Transverse colon (tissue), 4 donors: ENCODE measurements around the gene ZNF148. TPM values are rescaled to one million over a fixed set of nuclear protein-coding genes. Genes with fewer than 3 reads are reported as not detected.
A peak's percentile ranks its signal among the peaks of the same experiment; 100 is the strongest.

Source experiments
- DNase-seq: peaks from one replicate; pipeline ENCODE4 v3.0.0-alpha.2; 2019
- H3K27ac ChIP-seq, 4 donors: fragments of 200-600 bp; sonication (generic); 2 replicates each; pipeline ENCODE4 v1.5.1; 2016 to 2018; ENCODE audit warnings: inconsistent platforms in 4 of 4
- H3K27me3 ChIP-seq: fragments of 200-600 bp; sonication (generic); 2 replicates; pipeline ENCODE4 v1.5.1; 2017; ENCODE audit warnings: inconsistent platforms
- H3K36me3 ChIP-seq, 4 donors: fragments of 200-600 bp; sonication (generic); 2 replicates each; pipeline ENCODE4 v1.5.1; 2017 to 2019; ENCODE audit warnings: inconsistent platforms in 4 of 4
- H3K4me1 ChIP-seq, 4 donors: fragments of 200-600 bp; sonication (generic); 2 replicates each; pipeline ENCODE4 v1.5.1; 2017 to 2020; ENCODE audit warnings: inconsistent platforms in 4 of 4
- H3K4me3 ChIP-seq, 4 donors: fragments of 200-600 bp; sonication (generic); 1 replicate in 1 of 4; 2 replicates in 3 of 4; pipeline versions ENCODE4 v1.5.1 to v1.6.1; 2017 to 2019; ENCODE audit warnings: inconsistent platforms in 4 of 4
- H3K9me3 ChIP-seq, 2 donors: fragments of 200-600 bp; sonication (generic); 2 replicates each; pipeline ENCODE4 v1.5.1; 2017 to 2019; ENCODE audit warnings: inconsistent platforms in 2 of 2
- EP300 ChIP-seq: sonication (generic); formaldehyde crosslinking; IDR thresholded peaks from one replicate; pipeline ENCODE4 v1.6.1; 2017; ENCODE audit warnings: antibody characterized with exemption, low read depth
- POLR2A ChIP-seq: fragments of 450-650 bp; IDR thresholded peaks from one replicate; pipeline ENCODE4 v1.6.1; 2016; ENCODE audit warnings: antibody characterized with exemption, mild to moderate bottlenecking, moderate library complexity
- POLR2AphosphoS5 ChIP-seq, 3 donors: sonication (generic); formaldehyde crosslinking; IDR thresholded peaks; one replicate each; pipeline ENCODE4 v1.6.1; 2016; ENCODE audit warnings: antibody characterized with exemption in 3 of 3
- WGBS, 2 donors: methylation state at CpG; one replicate each; pipeline ENCODE4 v1.1.5; 2018; ENCODE audit warnings: low coverage in 1 of 2; 5-methylcytosine and 5-hydroxymethylcytosine counted together
- in situ Hi-C, 4 donors: fragments of 200-750 bp; cut with MboI; loops; one replicate each; pipeline versions ENCODE4 v1.15.0 to v1.15.1; 2017; ENCODE audit warnings: low sequenced_read_pairs in 3 of 4, low pct_ligation_motif_present in 1 of 4, low pct_unique_long_range_greater_than_20kb in 1 of 4
- intact Hi-C: fragments of 100-400 bp; cut with DNase I; formaldehyde crosslinking; loops from one replicate; pipeline ENCODE4 v1.15.1; 2023; ENCODE audit warnings: low total_unique reads
- total RNA-seq, 4 donors: library from RNA; depleted of rRNA; stranded (reverse); fragments of >200 nt; gene quantifications; one replicate each; pipeline ENCODE4 v1.1.0, GENCODE V29; 2016
- TF ChIP-seq, protein P1 (sequence below), 5 experiments: fragments of 200-600 bp in 3 of 5; fragments of 450-650 bp in 2 of 5; sonication (generic) in 3 of 5; IDR thresholded peaks; 1 replicate in 2 of 5; 2 replicates in 3 of 5; pipeline ENCODE4 v1.5.1; 2016 to 2017; ENCODE audit warnings: antibody characterized with exemption in 5 of 5, inconsistent platforms in 3 of 5, mild to moderate bottlenecking in 2 of 5, moderate library complexity in 1 of 5

The ZNF148 gene
- total RNA-seq, 4 donors from 2014 or later, result 23.6 to 30.3 (median 27.6) TPM

DNA sequence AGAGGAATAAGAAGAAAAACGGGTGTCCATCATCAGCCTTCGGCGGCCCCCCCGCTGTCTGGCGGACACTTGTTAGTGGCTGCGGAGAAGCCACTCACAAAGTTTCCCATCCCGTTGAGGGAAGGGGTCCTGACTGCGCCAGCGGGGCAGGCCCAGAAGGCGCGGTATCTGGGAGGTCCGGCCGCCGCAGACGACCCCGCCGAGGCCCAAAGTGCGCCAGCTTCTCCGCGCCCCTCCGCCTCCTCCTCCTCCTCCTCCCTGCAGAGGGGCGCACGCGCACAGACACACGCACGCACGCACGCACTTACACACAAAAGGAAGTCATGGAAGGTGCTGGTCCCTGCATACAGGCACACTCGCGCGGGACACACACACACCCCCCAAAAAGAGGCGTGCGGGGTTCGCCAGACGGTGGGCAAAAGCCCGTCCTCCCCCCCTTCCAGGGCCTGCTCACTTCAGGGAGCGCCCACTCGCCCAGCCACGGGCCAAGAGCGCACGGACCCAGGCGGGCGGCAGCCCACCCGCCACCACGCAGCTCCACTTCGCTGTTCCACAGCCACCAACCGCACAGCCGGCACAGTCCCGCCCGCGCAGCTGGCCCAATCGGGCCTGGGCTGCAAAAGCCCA is 18.0 kb downstream of the ZNF148 start:
- Histone ChIP-seq H3K27me3 (no peaks in the 10 kb centered on the region), H3K4me1 (peaks cover 3 to 20% (median 19%) of the 10 kb centered on the region in 4 donors), H3K4me3 (peak overlapping the region; percentile 14 to 54 (median 44)), H3K36me3 (no peaks in the 10 kb centered on the region), H3K9me3 (no peaks in the 10 kb centered on the region), H3K27ac (peak overlapping the region; percentile 55 to 71 (median 66))
- TF ChIP-seq POLR2A (no peak), EP300 (no peak), POLR2AphosphoS5 (IDR thresholded peaks at IDR 0.05) (no peak)
- TF ChIP-seq, protein P1, sequence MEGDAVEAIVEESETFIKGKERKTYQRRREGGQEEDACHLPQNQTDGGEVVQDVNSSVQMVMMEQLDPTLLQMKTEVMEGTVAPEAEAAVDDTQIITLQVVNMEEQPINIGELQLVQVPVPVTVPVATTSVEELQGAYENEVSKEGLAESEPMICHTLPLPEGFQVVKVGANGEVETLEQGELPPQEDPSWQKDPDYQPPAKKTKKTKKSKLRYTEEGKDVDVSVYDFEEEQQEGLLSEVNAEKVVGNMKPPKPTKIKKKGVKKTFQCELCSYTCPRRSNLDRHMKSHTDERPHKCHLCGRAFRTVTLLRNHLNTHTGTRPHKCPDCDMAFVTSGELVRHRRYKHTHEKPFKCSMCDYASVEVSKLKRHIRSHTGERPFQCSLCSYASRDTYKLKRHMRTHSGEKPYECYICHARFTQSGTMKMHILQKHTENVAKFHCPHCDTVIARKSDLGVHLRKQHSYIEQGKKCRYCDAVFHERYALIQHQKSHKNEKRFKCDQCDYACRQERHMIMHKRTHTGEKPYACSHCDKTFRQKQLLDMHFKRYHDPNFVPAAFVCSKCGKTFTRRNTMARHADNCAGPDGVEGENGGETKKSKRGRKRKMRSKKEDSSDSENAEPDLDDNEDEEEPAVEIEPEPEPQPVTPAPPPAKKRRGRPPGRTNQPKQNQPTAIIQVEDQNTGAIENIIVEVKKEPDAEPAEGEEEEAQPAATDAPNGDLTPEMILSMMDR (IDR thresholded peaks at IDR 0.05), result no peak
- in situ Hi-C loops, result no loop called here
- intact Hi-C loops, result no loop called here
- WGBS, 2 donors, result 6% methylated on average over 48 of the region's 52 CpGs; no CpG with 5 or more reads in 1 of the 2 donors
- DNase-seq, result peak; percentile 26

DNA sequence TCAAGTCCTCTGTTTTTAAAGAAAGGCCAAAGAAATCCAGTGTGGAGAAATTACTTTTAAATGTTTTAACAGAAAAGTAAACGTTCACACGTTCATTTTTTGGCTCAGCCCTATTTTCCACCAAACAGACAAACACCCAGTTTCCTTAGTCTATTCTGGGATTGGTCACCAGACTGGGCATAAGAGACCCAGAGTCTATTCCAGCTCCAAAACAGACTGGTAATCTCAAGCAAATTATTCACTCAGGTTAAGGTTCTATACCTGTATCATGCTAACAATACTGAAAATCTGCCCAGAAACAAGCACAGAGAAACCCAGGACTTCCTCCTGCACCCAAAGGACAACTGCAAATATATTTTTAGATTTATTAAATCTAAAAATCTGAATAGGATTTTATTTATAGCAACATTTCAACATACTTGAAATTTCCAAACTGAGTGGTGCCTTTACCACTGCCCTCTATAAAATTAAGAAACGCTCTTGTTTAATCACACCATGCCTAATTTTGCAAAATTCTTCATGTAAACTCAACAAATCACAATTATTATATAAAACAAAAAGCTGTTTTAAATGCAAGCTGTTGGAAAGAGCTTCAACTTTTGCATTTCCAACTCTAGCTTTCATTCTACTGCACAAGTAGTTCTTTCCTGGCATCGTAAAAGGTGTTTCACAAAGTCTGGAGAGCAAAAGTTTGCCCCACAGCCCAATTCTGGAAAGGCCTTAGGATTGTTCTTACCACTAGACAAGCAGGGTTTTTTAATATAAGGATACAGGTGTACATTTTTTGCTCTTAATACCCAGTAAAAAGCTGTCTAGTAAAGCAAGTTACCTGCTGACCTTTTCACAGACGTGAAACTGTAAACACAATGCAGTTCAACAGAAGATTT is 18.7 kb downstream of the ZNF148 start:
- Histone ChIP-seq H3K36me3 (no peaks in the 10 kb centered on the region), H3K4me3 (peak overlapping the region; percentile 14 to 54 (median 44)), H3K9me3 (no peaks in the 10 kb centered on the region), H3K4me1 (peaks cover 3 to 23% (median 20%) of the 10 kb centered on the region in 4 donors), H3K27ac (peak overlapping the region; percentile 55 to 71 (median 66)), H3K27me3 (no peaks in the 10 kb centered on the region)
- intact Hi-C loops (no loop called here), in situ Hi-C loops (no loop called here)
- no peak for DNase-seq
- WGBS, 2 donors, result 26 to 36% methylated on average over 4 to 5 of the region's 5 CpGs
- TF ChIP-seq POLR2AphosphoS5 (IDR thresholded peaks at IDR 0.05), result no peak
- TF ChIP-seq, protein P1 (IDR thresholded peaks at IDR 0.05), result no peak
- TF ChIP-seq POLR2A, result no peak
- TF ChIP-seq EP300, result no peak

DNA sequence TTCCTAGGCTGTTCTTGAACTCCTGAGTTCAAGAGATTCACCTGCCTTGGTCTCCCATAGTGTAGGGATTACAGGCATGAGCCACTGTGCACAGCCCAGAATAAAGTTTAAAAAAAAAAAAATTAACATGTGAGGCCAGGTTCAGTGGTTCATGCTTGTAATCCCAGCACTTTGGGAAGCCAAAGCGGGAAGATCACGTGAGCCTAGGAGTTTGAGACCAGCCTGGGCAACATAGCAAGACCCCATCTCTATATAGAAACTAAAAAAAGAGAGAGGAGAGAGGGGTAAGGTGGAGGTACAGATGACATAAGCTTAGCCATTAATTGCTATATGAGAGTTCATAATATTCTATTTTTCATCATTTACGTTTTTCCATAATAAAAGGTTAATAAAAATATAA is 21.5 kb downstream of the ZNF148 start:
- Histone ChIP-seq H3K36me3 (no peaks in the 10 kb centered on the region), H3K27ac (no peak overlapping the region), H3K4me1 (peaks cover 3 to 35% (median 21%) of the 10 kb centered on the region in 4 donors), H3K4me3 (no peak overlapping the region), H3K27me3 (no peaks in the 10 kb centered on the region), H3K9me3 (no peaks in the 10 kb centered on the region)
- WGBS, 2 donors, result 93 to 95% methylated on average over 3 of the region's 3 CpGs
- intact Hi-C loops (no loop called here), in situ Hi-C loops (no loop called here)
- DNase-seq, result no peak
- TF ChIP-seq EP300, result no peak
- TF ChIP-seq, protein P1 (IDR thresholded peaks at IDR 0.05), result no peak
- no peak for TF ChIP-seq POLR2A
- no peak for TF ChIP-seq POLR2AphosphoS5 (IDR thresholded peaks at IDR 0.05)

DNA sequence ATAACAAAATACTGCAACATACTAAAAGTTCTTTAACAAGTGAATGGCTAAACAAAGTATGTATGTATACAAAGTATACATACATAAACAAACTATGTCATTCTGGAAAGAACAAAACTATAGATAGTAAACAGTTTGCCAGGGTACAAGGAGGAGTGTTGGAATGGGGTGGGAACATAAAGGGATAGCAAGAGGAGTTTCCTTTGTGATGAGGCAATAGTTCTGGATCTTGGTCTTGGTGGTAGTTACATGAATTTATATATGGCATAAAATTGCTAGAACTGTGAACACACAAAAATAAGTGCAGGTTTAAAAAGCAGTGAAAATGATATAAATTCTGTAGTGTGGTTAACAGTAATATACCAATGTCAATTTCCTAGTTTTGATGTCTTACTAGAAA is 22.0 kb downstream of the ZNF148 start:
- no peaks in the 10 kb centered on the region for H3K9me3 ChIP-seq
- H3K36me3 ChIP-seq, result no peaks in the 10 kb centered on the region
- DNase-seq, result no peak
- H3K4me1 ChIP-seq, result peaks cover 3 to 36% (median 21%) of the 10 kb centered on the region in 4 donors
- in situ Hi-C loops, result no loop called here
- no peak overlapping the region for H3K27ac ChIP-seq
- no peak for TF ChIP-seq EP300
- TF ChIP-seq, protein P1 (IDR thresholded peaks at IDR 0.05), result no peak
- no peak for TF ChIP-seq POLR2AphosphoS5 (IDR thresholded peaks at IDR 0.05)
- no peak for TF ChIP-seq POLR2A
- H3K4me3 ChIP-seq, result no peak overlapping the region
- intact Hi-C loops, result no loop called here
- no peaks in the 10 kb centered on the region for H3K27me3 ChIP-seq
